Esophagus muscularis mucosa (tissue), 3 donors: Measurements from ENCODE around the gene VWDE.

Experiments
- POLR2A ChIP-seq: fragments of 450-650 bp; IDR thresholded peaks from one replicate; pipeline ENCODE4 v1.6.1; 2017; ENCODE audit warnings: antibody characterized with exemption, moderate library complexity, mild to moderate bottlenecking, low read depth
- TF ChIP-seq, protein P1 (sequence below), 3 experiments: fragments of 200-600 bp in 2 of 3; fragments of 450-650 bp in 1 of 3; sonication (generic) in 2 of 3; IDR thresholded peaks; one replicate each; pipeline ENCODE4 v1.5.1; 2017 to 2019; ENCODE audit warnings: antibody characterized with exemption in 3 of 3, mild to moderate bottlenecking in 2 of 3, moderate library complexity in 1 of 3

DNA sequence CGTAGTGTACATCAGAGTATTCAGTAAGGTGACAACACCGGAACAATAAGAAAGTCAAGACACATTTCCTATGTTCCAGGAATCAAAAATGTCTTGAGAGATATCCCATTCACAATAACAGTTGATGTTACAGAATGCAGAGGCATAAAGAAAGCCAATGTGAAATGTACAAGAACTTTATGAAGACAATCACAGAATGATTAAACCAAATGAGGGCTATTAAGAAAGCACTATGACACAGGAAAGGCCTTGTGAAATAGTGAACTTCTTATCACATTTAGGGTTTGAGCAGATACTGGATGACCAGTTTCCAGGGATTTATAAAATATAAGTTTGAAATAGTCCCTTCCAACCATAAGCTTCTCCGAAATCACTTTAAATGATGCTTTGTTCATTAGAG is 52.7 kb downstream of the VWDE start:
- TF ChIP-seq POLR2A, result no peak
- TF ChIP-seq, protein P1, sequence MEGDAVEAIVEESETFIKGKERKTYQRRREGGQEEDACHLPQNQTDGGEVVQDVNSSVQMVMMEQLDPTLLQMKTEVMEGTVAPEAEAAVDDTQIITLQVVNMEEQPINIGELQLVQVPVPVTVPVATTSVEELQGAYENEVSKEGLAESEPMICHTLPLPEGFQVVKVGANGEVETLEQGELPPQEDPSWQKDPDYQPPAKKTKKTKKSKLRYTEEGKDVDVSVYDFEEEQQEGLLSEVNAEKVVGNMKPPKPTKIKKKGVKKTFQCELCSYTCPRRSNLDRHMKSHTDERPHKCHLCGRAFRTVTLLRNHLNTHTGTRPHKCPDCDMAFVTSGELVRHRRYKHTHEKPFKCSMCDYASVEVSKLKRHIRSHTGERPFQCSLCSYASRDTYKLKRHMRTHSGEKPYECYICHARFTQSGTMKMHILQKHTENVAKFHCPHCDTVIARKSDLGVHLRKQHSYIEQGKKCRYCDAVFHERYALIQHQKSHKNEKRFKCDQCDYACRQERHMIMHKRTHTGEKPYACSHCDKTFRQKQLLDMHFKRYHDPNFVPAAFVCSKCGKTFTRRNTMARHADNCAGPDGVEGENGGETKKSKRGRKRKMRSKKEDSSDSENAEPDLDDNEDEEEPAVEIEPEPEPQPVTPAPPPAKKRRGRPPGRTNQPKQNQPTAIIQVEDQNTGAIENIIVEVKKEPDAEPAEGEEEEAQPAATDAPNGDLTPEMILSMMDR (IDR thresholded peaks at IDR 0.05), result no peak
